ENCODE data around the gene ANAPC15.

ANAPC15 gene

DNA sequence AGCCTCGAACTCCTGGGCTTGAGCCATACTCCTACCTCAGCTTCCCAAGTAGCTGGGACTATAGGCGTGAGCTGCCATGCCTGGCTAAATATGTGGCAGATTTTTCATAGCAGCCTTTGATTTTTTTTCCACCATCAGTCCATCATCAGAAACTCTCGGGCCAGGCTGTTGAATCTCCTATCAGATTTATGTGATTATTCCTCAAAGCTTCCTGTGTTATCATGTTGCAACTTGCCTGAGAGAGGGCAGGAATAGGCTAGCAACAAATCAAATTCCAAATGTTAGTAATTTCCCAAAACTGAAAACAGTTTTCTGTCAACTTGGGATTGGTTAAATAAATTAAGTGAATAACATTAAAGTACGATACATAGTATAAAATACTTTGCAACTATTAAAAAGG, 28.4 kb downstream of the ANAPC15 start:
- ChIA-PET POLR2A (interaction anchor here (0.7 kb wide), 1 partner anchor 58 kb away, joined by 3 read pairs; no protein-coding TSS in a partner anchor), CTCF (interaction anchor here (0.9 to 4.8 kb wide), 5 partner anchors 14 to 69 kb away, joined by 3 to 52 read pairs (median 6); no protein-coding TSS in a partner anchor)
- TF ChIP-seq CTCF (IDR thresholded peaks at IDR 0.05; ENCODE audit: control extremely low read depth, extremely low read depth, low read depth, missing control alignments): no peak
- no peak for DNase-seq (ENCODE audit: extremely low spot score)

GRCh38 chr11:72083414-72083813, 29.1 kb downstream of the ANAPC15 start:
- no peak for DNase-seq (ENCODE audit: extremely low spot score)
- CTCF ChIA-PET: interaction anchor here (0.9 to 4.8 kb wide), 2 partner anchors 15 to 58 kb away, joined by 3 to 52 read pairs; no protein-coding TSS in a partner anchor
- POLR2A ChIA-PET: no interaction called here
- no peak for TF ChIP-seq CTCF (IDR thresholded peaks at IDR 0.05; ENCODE audit: control extremely low read depth, extremely low read depth, low read depth, missing control alignments)

DNA sequence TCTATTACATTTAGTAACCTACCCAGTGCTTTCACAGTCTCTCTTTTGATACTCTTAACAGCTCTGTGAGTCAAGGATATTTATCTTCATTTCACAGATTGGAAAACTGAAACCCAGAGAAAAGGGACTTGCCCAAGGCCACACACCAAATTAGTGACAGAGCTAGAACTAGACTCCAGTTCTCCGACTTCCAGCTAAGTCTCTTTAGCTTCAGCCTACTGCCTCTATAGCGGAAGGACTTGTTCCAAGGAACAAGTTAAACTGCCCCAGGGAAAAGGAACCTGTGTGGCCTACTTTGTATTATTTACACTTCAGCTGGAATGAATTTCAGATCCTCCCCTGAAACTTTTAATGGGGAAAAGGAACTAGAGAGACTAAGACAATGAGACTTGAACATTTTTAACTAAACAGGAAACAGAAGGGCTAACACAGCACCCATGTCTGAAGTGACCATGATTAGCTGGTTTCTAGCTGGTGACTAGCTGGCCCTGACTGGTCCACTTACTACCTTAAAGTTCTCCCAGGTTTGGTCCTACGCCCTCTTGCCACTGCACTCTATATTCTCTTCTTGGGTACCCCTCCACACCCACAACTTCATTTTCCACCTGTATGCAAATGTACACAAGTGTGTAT, 30.6 kb downstream of the ANAPC15 start:
- no peak for TF ChIP-seq CTCF (IDR thresholded peaks at IDR 0.05; ENCODE audit: control extremely low read depth, extremely low read depth, low read depth, missing control alignments)
- DNase-seq (ENCODE audit: extremely low spot score): no peak
- POLR2A ChIA-PET: interaction anchor here (0.5 to 0.7 kb wide), 2 partner anchors 19 to 22 kb away, joined by 3 read pairs; no protein-coding TSS in a partner anchor
- CTCF ChIA-PET: interaction anchor here (0.8 to 2.3 kb wide), 12 partner anchors 9 to 349 kb away, joined by 3 to 35 read pairs (median 4); no protein-coding TSS in a partner anchor

DNA sequence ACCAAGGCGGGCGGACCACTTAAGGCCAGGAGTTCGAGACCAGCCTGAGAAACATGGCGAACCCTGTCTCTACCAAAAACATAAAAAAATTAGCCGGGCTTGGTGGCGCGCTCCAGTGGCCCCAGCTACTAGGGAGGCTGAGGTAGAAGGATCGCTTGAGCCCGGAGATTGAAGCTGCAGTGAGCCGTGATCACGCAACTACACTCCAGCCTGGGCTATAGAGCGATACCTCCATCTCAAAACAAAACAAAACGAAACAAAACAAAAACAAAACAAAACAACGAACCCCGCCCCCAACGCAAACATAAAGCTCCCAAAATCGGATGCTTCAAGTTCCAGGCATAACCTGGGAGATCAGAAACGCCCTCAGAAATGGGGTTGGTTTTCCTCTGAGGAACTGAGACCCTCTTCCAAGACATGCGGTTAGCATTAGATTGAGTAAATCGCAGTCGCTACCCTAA, 31.3 kb downstream of the ANAPC15 start:
- ChIA-PET CTCF (interaction anchor here (1.1 to 2.3 kb wide), 8 partner anchors 9 to 104 kb away, joined by 3 to 35 read pairs (median 5); no protein-coding TSS in a partner anchor), POLR2A (interaction anchor here (0.5 kb wide), 1 partner anchor 21 kb away, joined by 3 read pairs; no protein-coding TSS in a partner anchor)
- TF ChIP-seq CTCF (IDR thresholded peaks at IDR 0.05; ENCODE audit: control extremely low read depth, extremely low read depth, low read depth, missing control alignments): no peak
- DNase-seq (ENCODE audit: extremely low spot score): no peak

GRCh38 chr11:72080326-72081183, 31.9 kb downstream of the ANAPC15 start, which contains the start of the genes LRRC51 and NUMA1:
TSS of gene LRRC51 (plus strand) at chr11:72080850. CDS start at chr11:72089084, 8,234 bp downstream.
TSS of gene NUMA1 (minus strand) at chr11:72080542. CDS start at chr11:72035943, 44,599 bp downstream.
- DNase-seq (ENCODE audit: extremely low spot score): peak; percentile 93
- ChIA-PET CTCF (interaction anchor here (1.1 to 2.3 kb wide), 4 partner anchors 10 to 65 kb away, joined by 4 to 35 read pairs (median 7); no protein-coding TSS in a partner anchor), POLR2A (no interaction called here)
- TF ChIP-seq CTCF (IDR thresholded peaks at IDR 0.05; ENCODE audit: control extremely low read depth, extremely low read depth, low read depth, missing control alignments): no peak

GRCh38 chr11:72079819-72080325, 32.6 kb downstream of the ANAPC15 start:
- TF ChIP-seq CTCF (IDR thresholded peaks at IDR 0.05; ENCODE audit: control extremely low read depth, extremely low read depth, low read depth, missing control alignments): no peak
- ChIA-PET POLR2A (no interaction called here), CTCF (no interaction called here)
- DNase-seq (ENCODE audit: extremely low spot score): no peak

All from GM10248 (cell line).